Brain pericyte (primary cell): ENCODE data around the gene SCARF1.

ENCODE experiments used
- DNase-seq: peaks from one replicate; pipeline ENCODE4 v3.0.0-alpha.2; 2012; ENCODE audit warnings: low read depth, low spot score

Gene SCARF1

GRCh38 chr17:1604831-1605528 lies 40.6 kb downstream of the SCARF1 start:
- no peak for DNase-seq

GRCh38 chr17:1601571-1601970 lies 44.0 kb downstream of the SCARF1 start:
- DNase-seq, result no peak

- no peak for DNase-seq
These were observed 47.0 kb downstream of the SCARF1 start for GRCh38 chr17:1598399-1599095.

GRCh38 chr17:1597861-1598342 lies 47.6 kb downstream of the SCARF1 start:
- DNase-seq, result no peak

GRCh38 chr17:1593630-1593931 lies 52.0 kb downstream of the SCARF1 start:
- no peak for DNase-seq

GRCh38 chr17:1592751-1593629 lies 52.5 kb downstream of the SCARF1 start:
- DNase-seq, result no peak

- DNase-seq, result no peak
These were observed 54.0 kb downstream of the SCARF1 start for GRCh38 chr17:1591474-1592090.

GRCh38 chr17:1590747-1591473 lies 54.6 kb downstream of the SCARF1 start:
- no peak for DNase-seq

- no peak for DNase-seq
These were observed 55.3 kb downstream of the SCARF1 start for GRCh38 chr17:1590029-1590746.

- DNase-seq, result no peak
These were observed 56.5 kb downstream of the SCARF1 start for GRCh38 chr17:1588821-1589585.

- no peak for DNase-seq
These were observed 61.4 kb downstream of the SCARF1 start for GRCh38 chr17:1584167-1584566.
